PC-3 (cell line): ENCODE results near the gene HLA-DMB. TPM values are rescaled to one million over a fixed set of nuclear protein-coding genes. Genes with fewer than 3 reads are reported as not detected.

Source experiments
- ATAC-seq: fragments of 200-7000 bp; cut with Tn5 transposase; 2 replicates; pipeline ENCODE4 v1.9.1; 2020; ENCODE audit warnings: mild to moderate bottlenecking, moderate library complexity
- BruUV-seq: library from RNA; stranded (reverse); fragments of 400-500 nt; replicated peaks from 2 replicates; lab custom pipeline; 2021; lab: Mats Ljungman, UMichigan
- CTCF ChIA-PET: fragments of 300-600 bp; sonication (Branson Sonifier 250); formaldehyde crosslinking; loops from one replicate; lab custom pipeline; 2022; ENCODE audit warnings: antibody characterized with exemption; lab: Charles Lee
- POLR2A ChIA-PET: fragments of 300-600 bp; sonication (Branson Sonifier 250); formaldehyde crosslinking; loops from one replicate; lab custom pipeline; 2022; ENCODE audit warnings: antibody characterized with exemption; ENCODE audit not compliant: unreplicated experiment; lab: Charles Lee
- DNase-seq: peaks from one replicate; pipeline ENCODE4 v3.0.0-alpha.2; 2015
- H2AFZ ChIP-seq: fragments of 300-600 bp; sonication (generic); 2 replicates; pipeline ENCODE4 v1.6.0; 2016; ENCODE audit warnings: antibody characterized with exemption, low read length
- H3F3A ChIP-seq: fragments of 300-600 bp; sonication (generic); one replicate; pipeline ENCODE4 v1.6.0; 2017; ENCODE audit warnings: antibody characterized with exemption, low read length, control low read depth, mild to moderate bottlenecking; ENCODE audit not compliant: unreplicated experiment
- H3K27ac ChIP-seq: fragments of 300-600 bp; sonication (generic); 2 replicates; pipeline ENCODE4 v1.5.1; 2016; ENCODE audit warnings: mild to moderate bottlenecking, low read length
- H3K27me3 ChIP-seq: fragments of 300-600 bp; sonication (generic); 2 replicates; pipeline ENCODE4 v1.6.1; 2016; ENCODE audit warnings: low read length, mixed read lengths
- H3K36me3 ChIP-seq: fragments of 300-600 bp; sonication (generic); 2 replicates; pipeline ENCODE4 v1.6.1; 2016; ENCODE audit warnings: low read depth, mixed run types, low read length, mixed read lengths
- H3K4me1 ChIP-seq: fragments of 300-600 bp; sonication (generic); 2 replicates; pipeline ENCODE4 v1.5.1; 2016; ENCODE audit warnings: low read length; ENCODE audit not compliant: insufficient read depth
- H3K4me2 ChIP-seq: fragments of 300-600 bp; sonication (generic); 2 replicates; pipeline ENCODE4 v1.6.0; 2016; ENCODE audit warnings: low read length
- H3K4me3 ChIP-seq: fragments of 300-600 bp; sonication (generic); 2 replicates; pipeline ENCODE4 v1.5.1; 2016; ENCODE audit warnings: mild to moderate bottlenecking, low read length, mixed read lengths
- H3K79me2 ChIP-seq: fragments of 300-600 bp; sonication (generic); 2 replicates; pipeline ENCODE4 v1.6.1; 2017; ENCODE audit warnings: low read length, mixed read lengths
- H3K9ac ChIP-seq: fragments of 300-600 bp; sonication (generic); 2 replicates; pipeline ENCODE4 v1.6.0; 2016; ENCODE audit warnings: mild to moderate bottlenecking, low read length
- H3K9me2 ChIP-seq: fragments of 300-600 bp; sonication (generic); replicated peaks from 2 replicates; pipeline ENCODE4 v1.6.1; 2016; ENCODE audit warnings: mixed run types, low read length, mixed read lengths
- H3K9me3 ChIP-seq: fragments of 300-600 bp; sonication (generic); 2 replicates; pipeline ENCODE4 v1.6.1; 2016; ENCODE audit warnings: low read length, mixed read lengths
- H4K20me1 ChIP-seq: fragments of 300-600 bp; sonication (generic); 2 replicates; pipeline ENCODE4 v1.6.1; 2016; ENCODE audit warnings: low read length, mixed read lengths
- CTCF ChIP-seq: fragments of 300-600 bp; sonication (generic); conservative IDR thresholded peaks from 2 replicates; pipeline ENCODE4 v1.5.1; 2017; ENCODE audit warnings: antibody characterized with exemption, low read depth, mild to moderate bottlenecking, low read length
- EZH2 ChIP-seq: fragments of 300-600 bp; sonication (generic); IDR thresholded peaks from one replicate; pipeline ENCODE4 v1.6.1; 2017; ENCODE audit warnings: antibody characterized with exemption, mild to moderate bottlenecking, low read length; ENCODE audit not compliant: unreplicated experiment
- EZH2phosphoT487 ChIP-seq: fragments of 300-600 bp; sonication (generic); IDR thresholded peaks from 2 replicates; pipeline ENCODE4 v1.6.1; 2018; ENCODE audit warnings: mild to moderate bottlenecking, antibody characterized with exemption, low read length, borderline replicate concordance
- intact Hi-C: fragments of 100-400 bp; cut with micrococcal nuclease; formaldehyde crosslinking; loops from 2 replicates; pipeline ENCODE4 v1.9.0; 2023
- total RNA-seq: library from RNA; depleted of rRNA; stranded (reverse); fragments of >200 nt; gene quantifications from 2 replicates; pipeline ENCODE4 v1.2.3, GENCODE V29; 2014

Gene HLA-DMB
- total RNA-seq, 1 experiment from 2014 or later: not detected

- H3K4me1 ChIP-seq: no peaks in the 10 kb centered on the region; the same call in 1 of the 2 replicates
- POLR2A ChIA-PET: interaction anchor here (1.0 kb wide), 1 partner anchor 30 kb away, joined by 6 read pairs; no protein-coding TSS in a partner anchor
- H3K9me3 ChIP-seq: no peaks in the 10 kb centered on the region
- ATAC-seq: no peak
- H3K79me2 ChIP-seq: no peaks in the 10 kb centered on the region
- BruUV-seq: no TSS peak
- CTCF ChIA-PET: interaction anchor here (1.0 to 2.6 kb wide), 4 partner anchors 14 to 31 kb away, joined by 4 to 40 read pairs (median 10); partner anchors contain the start of gene BRD2
- H3K27me3 ChIP-seq: no peaks in the 10 kb centered on the region
- no peak overlapping the region for H3K27ac ChIP-seq
- no peaks in the 10 kb centered on the region for H3F3A ChIP-seq
- TF ChIP-seq EZH2: no peak
- no peak for TF ChIP-seq CTCF
- TF ChIP-seq EZH2phosphoT487: no peak
- intact Hi-C loops: no loop called here
- no peaks in the 10 kb centered on the region for H4K20me1 ChIP-seq
- no peaks in the 10 kb centered on the region for H3K9me2 ChIP-seq
- H3K4me2 ChIP-seq: no peak overlapping the region
- H3K9ac ChIP-seq: no peak overlapping the region
- no peak overlapping the region for H3K4me3 ChIP-seq
- no peak overlapping the region for H2AFZ ChIP-seq
- no peak for DNase-seq
- no peaks in the 10 kb centered on the region for H3K36me3 ChIP-seq
These were observed 13.4 kb upstream of the HLA-DMB start for GRCh38 chr6:32954267-32954666.

- H3K4me1 ChIP-seq: no peaks in the 10 kb centered on the region; the same call in 1 of the 2 replicates
- no peaks in the 10 kb centered on the region for H4K20me1 ChIP-seq
- ChIA-PET POLR2A (interaction anchor here (0.5 to 1.5 kb wide), 3 partner anchors 18 to 1134 kb away, joined by 6 to 24 read pairs (median 14); no protein-coding TSS in a partner anchor), CTCF (interaction anchor here (1.0 to 2.6 kb wide), 6 partner anchors 18 to 115 kb away, joined by 5 to 40 read pairs (median 10); partner anchors contain the start of gene TAP2)
- DNase-seq (no peak), ATAC-seq (no peak)
- H3K27me3 ChIP-seq: no peaks in the 10 kb centered on the region
- no peaks in the 10 kb centered on the region for H3K9me2 ChIP-seq
- no peaks in the 10 kb centered on the region for H3K36me3 ChIP-seq
- H3K79me2 ChIP-seq: no peaks in the 10 kb centered on the region
- H3K9me3 ChIP-seq: no peaks in the 10 kb centered on the region
- H2AFZ ChIP-seq: no peak overlapping the region
- no peak overlapping the region for H3K4me2 ChIP-seq
- H3K27ac ChIP-seq: no peak overlapping the region
- H3K4me3 ChIP-seq: no peak overlapping the region
- no peak for TF ChIP-seq EZH2phosphoT487
- TF ChIP-seq EZH2: no peak
- TF ChIP-seq CTCF: no peak
- BruUV-seq: no TSS peak
- no peak overlapping the region for H3K9ac ChIP-seq
- no peaks in the 10 kb centered on the region for H3F3A ChIP-seq
- intact Hi-C loops: loop anchor here (1.0 kb wide), 2 partner anchors 15 to 68 kb away; partner anchors contain the start of gene BRD2
These were observed 12.9 kb upstream of the HLA-DMB start for GRCh38 chr6:32953775-32954174.
